HG03045 (cell line): ENCODE measurements around the gene NDOR1.

Experiments
- ATAC-seq: cut with Tn5 transposase; IDR thresholded peaks from one replicate; pipeline ENCODE4 v1.9.1; 2021; ENCODE audit warnings: mild to moderate bottlenecking, moderate library complexity; ENCODE audit not compliant: unreplicated experiment

Gene NDOR1

GRCh38 chr9:137167277-137167746, 38.2 kb upstream of the NDOR1 start:
- ATAC-seq: no peak

DNA sequence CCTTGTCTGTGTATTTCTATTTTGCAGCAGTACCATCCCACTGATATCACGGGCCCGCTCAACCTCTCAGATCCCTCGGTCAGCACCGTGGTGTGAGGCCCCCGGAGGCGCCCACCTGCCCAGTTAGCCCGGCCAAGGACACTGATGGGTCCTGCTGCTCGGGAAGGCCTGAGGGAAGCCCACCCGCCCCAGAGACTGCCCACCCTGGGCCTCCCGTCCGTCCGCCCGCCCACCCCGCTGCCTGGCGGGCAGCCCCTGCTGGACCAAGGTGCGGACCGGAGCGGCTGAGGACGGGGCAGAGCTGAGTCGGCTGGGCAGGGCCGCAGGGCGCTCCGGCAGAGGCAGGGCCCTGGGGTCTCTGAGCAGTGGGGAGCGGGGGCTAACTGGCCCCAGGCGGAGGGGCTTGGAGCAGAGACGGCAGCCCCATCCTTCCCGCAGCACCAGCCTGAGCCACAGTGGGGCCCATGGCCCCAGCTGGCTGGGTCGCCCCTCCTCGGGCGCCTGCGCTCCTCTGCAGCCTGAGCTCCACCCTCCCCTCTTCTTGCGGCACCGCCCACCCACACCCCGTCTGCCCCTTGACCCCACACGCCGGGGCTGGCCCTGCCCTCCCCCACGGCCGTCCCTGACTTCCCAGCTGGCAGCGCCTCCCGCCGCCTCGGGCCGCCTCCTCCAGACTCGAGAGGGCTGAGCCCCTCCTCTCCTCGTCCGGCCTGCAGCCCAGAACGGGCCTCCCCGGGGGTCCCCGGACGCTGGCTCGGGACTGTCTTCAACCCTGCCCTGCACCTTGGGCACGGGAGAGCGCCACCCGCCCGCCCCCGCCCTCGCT, 37.5 kb upstream of the NDOR1 start:
- ATAC-seq: no peak

- no peak for ATAC-seq
Measured at GRCh38 chr9:137168573-137168903, 37.0 kb upstream of the NDOR1 start.

DNA sequence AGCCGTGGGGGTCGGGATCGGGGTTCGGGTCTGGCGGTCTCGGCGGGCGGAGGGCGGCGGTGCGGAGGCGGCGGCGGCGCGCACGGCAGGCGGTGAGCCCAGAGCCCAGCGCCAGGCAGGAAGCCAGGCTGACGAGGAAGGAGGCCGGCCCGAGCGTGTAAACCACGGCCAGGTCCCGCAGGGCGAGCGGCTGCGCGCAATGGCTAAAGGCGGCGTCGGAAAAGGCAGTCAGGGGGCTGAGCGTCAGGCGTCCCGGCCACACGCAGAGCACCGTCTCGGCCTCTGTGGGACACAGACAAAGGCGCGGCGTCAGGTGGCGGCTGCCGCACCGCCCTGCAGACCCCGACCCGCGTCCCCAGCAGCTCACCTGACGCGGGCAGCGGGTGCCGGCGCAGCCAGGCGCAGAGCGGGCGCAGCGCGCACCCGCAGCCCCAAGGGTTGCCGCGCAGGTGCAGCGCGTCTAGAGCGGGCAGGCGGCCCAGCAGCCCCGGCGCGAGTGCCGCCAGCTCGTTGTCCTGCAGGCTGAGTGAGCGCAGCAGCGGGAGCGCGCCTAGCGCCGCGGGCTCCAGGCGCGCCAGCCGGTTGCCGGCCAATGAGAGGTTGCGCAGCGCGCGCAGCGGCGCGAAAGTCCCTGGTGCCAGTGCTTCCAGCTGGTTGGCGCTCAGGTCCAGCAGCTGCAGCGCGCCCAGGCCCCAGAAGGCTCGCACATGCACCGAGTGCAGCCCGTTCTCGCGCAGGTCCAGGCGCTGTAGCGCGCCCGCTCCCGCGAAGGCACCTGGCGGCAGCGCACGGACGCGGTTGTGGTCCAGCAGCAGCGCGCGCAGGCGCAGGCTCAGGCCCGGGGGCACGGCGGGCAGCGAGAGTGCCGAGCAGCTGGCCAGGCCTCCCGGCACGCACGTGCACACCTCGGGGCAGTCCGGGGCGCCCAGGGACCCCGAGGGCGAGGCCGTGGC, 36.3 kb upstream of the NDOR1 start:
- ATAC-seq: no peak

- no peak for ATAC-seq
Measured at GRCh38 chr9:137169896-137170358, 35.6 kb upstream of the NDOR1 start, which contains the start of gene LRRC26. Gene LRRC26 (minus strand): TSS chr9:137170051. CDS start chr9:137169943, 108 bp downstream.

GRCh38 chr9:137170486-137171148, 34.9 kb upstream of the NDOR1 start:
- no peak for ATAC-seq

DNA sequence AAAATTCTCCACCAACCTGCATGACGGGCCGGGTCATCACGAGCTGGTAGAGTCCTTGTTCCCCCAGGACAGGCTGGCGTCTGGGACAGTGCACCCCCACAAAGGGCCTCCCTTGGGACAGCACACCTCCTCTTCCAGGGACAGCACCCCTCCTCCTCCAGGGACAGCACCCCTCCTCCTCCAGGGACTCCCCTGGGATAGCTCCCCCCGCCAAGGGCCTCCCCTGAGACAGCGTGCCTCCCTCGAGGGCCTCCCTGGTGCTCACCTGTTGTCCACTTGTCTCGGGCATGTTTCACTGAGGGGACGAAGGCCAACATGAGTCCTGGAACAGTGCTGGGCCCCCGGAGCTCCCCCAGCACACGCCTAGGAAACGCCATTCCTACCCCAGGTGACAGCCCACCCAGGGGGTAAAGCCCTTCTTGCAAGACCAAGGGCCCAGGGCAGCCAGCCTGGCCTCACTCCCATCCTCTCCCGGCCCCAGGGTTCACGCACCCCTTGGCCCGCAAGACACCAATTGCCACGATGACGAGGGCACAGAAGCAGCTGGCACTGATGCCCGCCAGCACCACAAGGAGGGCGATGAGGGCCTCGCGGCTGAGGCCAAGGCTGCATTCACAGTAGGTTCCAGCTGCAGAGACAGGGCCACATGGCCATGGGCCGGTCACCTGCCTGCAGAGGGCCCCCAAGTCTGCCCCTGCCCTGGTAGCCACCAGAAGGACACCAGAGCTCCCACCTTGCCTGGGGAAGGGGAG, 34.2 kb upstream of the NDOR1 start:
- ATAC-seq: no peak

DNA sequence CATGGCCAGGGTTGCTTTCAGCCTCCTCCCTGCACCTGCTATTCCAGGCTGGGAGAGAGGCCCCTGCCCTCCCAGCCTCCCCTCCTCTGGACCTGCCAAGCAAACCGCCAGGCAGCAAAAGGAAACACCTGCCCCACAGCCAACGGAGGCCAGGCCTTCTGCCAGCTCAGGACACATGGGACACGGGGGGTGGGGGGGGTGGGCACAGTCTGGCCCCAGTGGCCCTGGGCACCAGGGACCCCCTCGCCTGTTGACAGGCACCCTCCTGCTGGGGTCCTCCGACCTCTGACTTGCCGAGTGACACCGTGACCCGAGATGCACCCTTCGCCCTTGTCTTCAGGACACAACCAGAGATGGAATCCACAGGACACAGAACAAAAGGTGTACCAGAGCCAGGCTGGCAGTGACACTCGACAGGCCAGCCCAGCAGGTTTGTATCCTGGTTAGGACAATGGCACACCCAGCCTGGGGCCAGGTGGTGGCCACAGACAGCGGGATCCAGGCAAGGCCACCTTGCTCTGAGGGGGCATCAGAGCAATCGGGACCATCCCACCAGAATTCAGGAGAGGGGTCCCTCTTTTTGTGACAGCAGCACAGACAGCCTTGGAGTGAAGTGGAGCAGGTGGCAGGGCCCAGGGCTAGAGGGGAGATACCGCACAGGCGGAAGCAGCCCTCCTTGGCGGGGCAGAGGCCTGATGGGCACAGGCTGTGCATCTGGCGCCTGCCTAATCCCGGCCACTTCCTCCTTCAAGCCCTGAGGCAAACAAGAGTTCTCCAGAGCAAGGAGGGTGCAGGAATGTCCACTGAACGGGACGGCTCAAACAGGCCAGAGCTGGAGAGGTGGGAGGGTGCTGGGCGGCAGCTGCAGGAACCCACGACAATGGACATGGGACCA, 32.4 kb upstream of the NDOR1 start:
- ATAC-seq: no peak

DNA sequence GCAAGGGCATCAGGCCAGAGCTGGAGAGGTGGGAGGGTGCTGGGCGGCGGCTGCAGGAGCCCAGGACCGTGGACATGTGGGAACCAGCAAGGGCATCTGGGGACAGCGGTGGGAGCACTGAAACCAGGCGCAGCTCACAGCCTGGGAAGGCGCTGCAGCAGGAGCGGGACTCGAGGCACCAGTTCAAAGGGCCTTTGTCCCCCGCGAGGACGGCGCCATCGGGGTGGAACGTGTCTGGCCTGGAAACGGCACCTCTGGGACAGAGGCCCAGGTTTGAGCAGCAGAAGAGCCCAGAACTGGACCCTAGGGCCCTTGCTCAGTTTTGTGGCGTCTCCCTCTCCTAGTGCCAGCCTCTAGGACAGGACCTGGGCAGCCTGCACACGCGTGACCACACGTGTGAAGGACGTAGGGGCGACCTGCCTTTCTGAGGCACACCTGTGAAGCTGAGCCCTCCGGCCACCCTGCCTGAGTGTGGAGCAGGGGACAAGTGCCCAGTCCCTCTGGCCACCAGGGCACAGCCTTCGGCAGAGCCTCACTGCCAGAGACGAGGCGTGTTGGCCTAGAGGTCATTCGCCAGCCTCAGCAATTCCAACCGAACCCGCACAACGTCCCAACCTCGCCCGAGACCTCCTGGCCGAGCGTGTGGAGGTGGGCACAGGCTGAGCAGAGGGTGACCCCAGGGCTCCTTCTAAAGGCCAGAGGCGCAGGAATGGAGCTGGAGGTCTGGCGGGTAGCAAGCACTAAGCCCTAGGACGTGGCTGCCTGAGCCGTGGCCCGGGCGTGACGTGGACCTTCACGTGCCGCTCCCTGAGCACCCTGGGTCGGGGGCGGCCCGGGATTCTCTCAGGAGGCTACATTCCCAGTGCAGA, 31.5 kb upstream of the NDOR1 start:
- ATAC-seq: no peak

DNA sequence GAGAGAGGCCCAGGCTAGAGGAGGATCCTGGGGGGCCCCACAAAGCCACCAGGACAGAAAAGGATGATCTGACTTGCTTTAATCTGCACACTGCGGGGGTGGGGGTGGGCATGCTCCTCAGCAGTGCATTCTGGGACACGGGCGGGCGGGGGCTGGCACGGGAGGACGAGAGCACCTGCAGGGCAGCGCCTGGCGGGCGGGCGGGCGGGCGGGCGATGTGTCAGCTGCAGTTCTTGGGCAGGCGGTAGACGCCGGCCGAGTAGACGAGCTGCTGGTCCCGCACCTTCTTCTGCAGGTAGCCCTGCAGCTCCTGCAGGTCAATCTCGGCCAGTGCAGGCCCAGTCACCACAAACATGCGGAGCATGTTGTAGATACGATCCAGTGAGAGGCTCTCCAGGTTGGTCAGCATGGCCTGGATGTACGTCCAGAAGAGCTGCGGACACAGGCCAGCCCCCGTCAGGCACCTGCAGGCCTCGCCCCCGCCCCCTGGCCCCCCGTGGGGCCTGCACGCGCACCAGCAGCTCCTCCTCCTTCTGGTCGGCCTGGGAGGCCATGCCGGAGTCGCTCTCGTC, 30.7 kb upstream of the NDOR1 start:
- ATAC-seq: no peak

DNA sequence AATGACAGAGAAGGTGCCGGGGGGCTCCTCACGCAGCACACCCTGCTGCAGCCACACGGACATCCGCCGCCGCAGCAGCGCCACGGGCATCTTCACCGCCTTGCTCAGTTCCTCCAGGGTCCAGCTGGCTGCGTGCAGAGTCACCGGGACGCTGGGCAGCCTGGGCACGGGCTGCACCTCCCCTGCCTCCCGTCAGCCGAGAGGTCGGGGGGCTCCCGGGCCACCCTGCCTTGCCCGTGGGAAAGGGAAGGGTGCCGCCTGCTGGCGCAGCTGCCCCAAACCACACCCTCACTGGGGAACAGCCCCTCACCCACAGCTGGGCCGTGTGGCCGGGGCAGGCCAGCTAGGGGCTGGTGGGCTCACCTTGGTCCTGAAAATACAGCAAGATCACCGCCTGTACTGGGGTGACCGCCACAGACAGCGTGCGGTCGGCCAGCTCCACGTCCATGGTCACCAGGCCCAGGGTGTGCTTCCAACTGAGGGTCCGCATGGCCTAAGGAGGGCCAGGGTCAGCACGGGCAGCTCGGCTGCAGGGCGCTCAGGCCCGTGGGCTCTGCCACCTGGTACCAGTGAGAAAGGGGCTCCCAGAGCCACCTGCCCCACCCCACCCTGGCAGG, 30.0 kb upstream of the NDOR1 start:
- no peak for ATAC-seq

- ATAC-seq: no peak
Measured at GRCh38 chr9:137176302-137177182, 29.0 kb upstream of the NDOR1 start.

- ATAC-seq: no peak
Measured at GRCh38 chr9:137178201-137178938, 27.1 kb upstream of the NDOR1 start.

GRCh38 chr9:137178939-137179630, 26.4 kb upstream of the NDOR1 start:
- ATAC-seq: no peak

DNA sequence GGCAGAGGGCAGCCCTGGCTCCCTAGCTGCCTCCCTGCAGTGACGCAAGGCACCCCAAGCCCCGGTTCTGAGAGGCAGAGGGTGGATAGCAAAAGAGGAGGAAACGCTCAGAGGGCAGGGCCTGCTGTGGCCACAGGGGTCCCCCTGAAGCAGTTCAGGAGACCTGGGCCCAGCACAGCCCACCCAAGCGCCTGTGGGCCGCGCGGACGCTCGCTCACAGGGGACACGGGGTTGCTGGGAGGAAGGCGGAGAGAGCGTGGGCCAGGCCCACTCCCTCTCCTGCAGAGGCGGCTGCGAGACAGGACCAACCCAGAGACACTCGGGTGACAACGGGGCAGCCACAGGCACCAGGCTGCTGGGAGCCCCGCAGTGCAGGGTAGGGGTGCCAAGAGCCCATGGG, 25.7 kb upstream of the NDOR1 start:
- ATAC-seq: no peak
